K562 (cell line): ENCODE data around the gene ZC3H15. TPM values are rescaled to one million over a fixed set of nuclear protein-coding genes. Genes with fewer than 3 reads are reported as not detected.

Experiments
- ATF7 ChIP-seq: fragments of 450-650 bp; IDR thresholded peaks from 2 replicates; pipeline ENCODE4 v1.7.1; 2014; ENCODE audit warnings: mild to moderate bottlenecking, moderate library complexity
- ELF2 ChIP-seq: fragments of 250-450 bp; sonication (Bioruptor Pico); IDR thresholded peaks from 2 replicates; pipeline ENCODE4 v1.5.0; 2021; ENCODE audit warnings: mild to moderate bottlenecking
- ILK ChIP-seq: fragments of 450-650 bp; IDR thresholded peaks from 2 replicates; pipeline ENCODE4 v1.6.1; 2016; ENCODE audit warnings: missing genetic modification characterization, low read depth, mild to moderate bottlenecking, missing compliant biosample characterization, moderate library complexity, borderline replicate concordance
- KDM1A ChIP-seq, 2 experiments: fragments of 450-650 bp; IDR thresholded peaks; 2 replicates each; pipeline ENCODE4 v1.6.1; 2016; ENCODE audit warnings: mild to moderate bottlenecking in 2 of 2
- NFYB ChIP-seq: IDR thresholded peaks from 2 replicates; pipeline ENCODE4 v1.6.1; 2011; ENCODE audit warnings: mild to moderate bottlenecking, moderate library complexity; ENCODE audit not compliant: insufficient read length; ENCODE audit errors: extremely low read depth
- PHF20 ChIP-seq: fragments of 450-650 bp; IDR thresholded peaks from 2 replicates; pipeline ENCODE4 v1.6.1; 2018; ENCODE audit not compliant: partially characterized antibody
- SMARCC2 ChIP-seq: fragments of 450-650 bp; IDR thresholded peaks from 2 replicates; pipeline ENCODE4 v1.6.1; 2017; ENCODE audit warnings: antibody characterized with exemption, moderate library complexity, mild to moderate bottlenecking, low read depth
- ZFX ChIP-seq: sonication (generic); formaldehyde crosslinking; IDR thresholded peaks from 2 replicates; pipeline ENCODE4 v1.8.0; 2022; ENCODE audit warnings: mild to moderate bottlenecking, missing genetic modification reagents, moderate library complexity
- ZNF583 ChIP-seq: fragments of 250-450 bp; sonication (Bioruptor Pico); IDR thresholded peaks from 2 replicates; pipeline ENCODE4 v1.4.0; 2020
- ZNF766 ChIP-seq: fragments of 200-800 bp; sonication (Bioruptor generic); conservative IDR thresholded peaks from 2 replicates; pipeline ENCODE4 v1.6.1; 2016; ENCODE audit warnings: missing genetic modification characterization, missing compliant biosample characterization
- polyA plus RNA-seq, 8 experiments: library from polyadenylated mRNA; depleted of rRNA in 4 of 8; stranded (reverse) in 5 of 8; unstranded in 3 of 8; fragments of >200 nt; fragmentation: Nextera tagmentation in 2 of 8; fragmentation: Illumina TruSeq in 1 of 8; extraction: Ambion mirVana in 2 of 8; extraction: Trizol in 1 of 8; gene quantifications; 2 replicates each; pipeline versions ENCODE4 v1.2.1 to v1.2.3, GENCODE V29; 2011 to 2014; ENCODE audit warnings: inconsistent platforms in 1 of 8, missing spikeins in 1 of 8
- total RNA-seq, 7 experiments: library from RNA; depleted of rRNA in 6 of 7; stranded (reverse); fragments of >200 nt in 6 of 7; fragmentation: Illumina TruSeq in 2 of 7; extraction: Trizol in 2 of 7; gene quantifications; 2 replicates each; pipeline versions ENCODE4 v1.2.1 to v1.2.3, GENCODE V29; 2011 to 2021; ENCODE audit warnings: low replicate concordance in 1 of 7
- TF ChIP-seq, protein P1 (sequence below), 2 experiments: fragments of 450-650 bp; formaldehyde crosslinking in 1 of 2; IDR thresholded peaks; 2 replicates each; pipeline versions ENCODE4 v1.4.0 to v1.6.1; 2014 to 2020; ENCODE audit warnings: mild to moderate bottlenecking in 2 of 2, borderline replicate concordance in 1 of 2, low read depth in 1 of 2
- TF ChIP-seq, protein P2 (sequence below): fragments of 200-800 bp; sonication (Bioruptor generic); IDR thresholded peaks from 2 replicates; pipeline ENCODE4 v1.6.1; 2016; ENCODE audit warnings: missing genetic modification characterization, missing compliant biosample characterization
- TF ChIP-seq, protein P3 (sequence below): fragments of 250-450 bp; sonication (Bioruptor Pico); IDR thresholded peaks from 2 replicates; pipeline ENCODE4 v1.5.0; 2021

ZC3H15 gene
- total and polyA plus RNA-seq, 9 of the 15 experiments (the other 6 are each of a cell fraction or from before 2014, with no cell fraction given): 132 to 286 (median 189) TPM

DNA sequence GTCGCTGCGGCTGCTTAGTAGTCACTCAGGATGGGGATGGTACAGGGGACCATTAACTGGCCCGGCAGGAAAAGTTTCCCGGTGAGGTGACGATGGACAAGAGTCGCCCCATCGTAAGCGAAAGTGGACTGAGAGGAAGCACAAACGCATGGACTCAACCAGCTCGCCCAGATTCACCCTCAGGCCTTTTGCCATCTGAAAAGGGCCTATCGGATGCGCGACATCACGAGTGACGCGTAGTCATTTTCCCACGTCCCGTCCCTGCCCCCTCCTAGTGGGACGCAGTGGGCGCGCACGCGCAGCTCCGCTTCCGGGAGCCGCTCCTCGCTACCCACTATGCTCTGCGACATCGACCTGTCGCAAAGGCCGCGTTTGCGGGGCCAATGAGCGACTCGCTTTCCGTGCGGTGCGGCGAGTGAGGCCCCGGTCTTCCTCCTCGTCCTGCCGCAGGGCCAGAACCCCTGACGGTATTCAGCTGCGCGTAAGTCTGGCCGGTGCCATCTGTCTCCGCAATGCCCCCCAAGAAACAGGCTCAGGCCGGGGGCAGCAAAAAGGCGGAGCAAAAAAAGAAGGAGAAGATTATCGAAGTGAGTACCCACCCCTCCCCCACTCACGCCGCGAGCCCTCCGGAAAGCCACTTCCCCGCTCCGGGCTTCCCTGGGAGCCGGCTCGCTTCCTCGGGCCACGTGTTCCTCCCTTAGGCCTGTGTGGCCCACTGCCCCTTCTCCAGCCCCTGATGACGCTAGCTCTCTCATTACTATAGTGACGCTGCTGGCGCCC, at the start of gene ZC3H15 (continued):
- TF ChIP-seq NFYB (peak; percentile 6), PHF20 (peak; percentile 89), KDM1A (IDR thresholded peaks at IDR 0.05) (peak; percentile 75 to 77; a peak in 3 of 4 replicates), ILK (tag) (no peak), ELF2 (CRISPR knock-in tag) (peak; percentile 66), ZNF766 (CRISPR knock-in tag) (peak; percentile 34; the same call in 1 of the 2 replicates), ZNF583 (CRISPR knock-in tag) (no peak), ZFX (CRISPR knock-in tag) (peak; percentile 93), ATF7 (peak; percentile 80), SMARCC2 (no peak)
- TF ChIP-seq, protein P1, sequence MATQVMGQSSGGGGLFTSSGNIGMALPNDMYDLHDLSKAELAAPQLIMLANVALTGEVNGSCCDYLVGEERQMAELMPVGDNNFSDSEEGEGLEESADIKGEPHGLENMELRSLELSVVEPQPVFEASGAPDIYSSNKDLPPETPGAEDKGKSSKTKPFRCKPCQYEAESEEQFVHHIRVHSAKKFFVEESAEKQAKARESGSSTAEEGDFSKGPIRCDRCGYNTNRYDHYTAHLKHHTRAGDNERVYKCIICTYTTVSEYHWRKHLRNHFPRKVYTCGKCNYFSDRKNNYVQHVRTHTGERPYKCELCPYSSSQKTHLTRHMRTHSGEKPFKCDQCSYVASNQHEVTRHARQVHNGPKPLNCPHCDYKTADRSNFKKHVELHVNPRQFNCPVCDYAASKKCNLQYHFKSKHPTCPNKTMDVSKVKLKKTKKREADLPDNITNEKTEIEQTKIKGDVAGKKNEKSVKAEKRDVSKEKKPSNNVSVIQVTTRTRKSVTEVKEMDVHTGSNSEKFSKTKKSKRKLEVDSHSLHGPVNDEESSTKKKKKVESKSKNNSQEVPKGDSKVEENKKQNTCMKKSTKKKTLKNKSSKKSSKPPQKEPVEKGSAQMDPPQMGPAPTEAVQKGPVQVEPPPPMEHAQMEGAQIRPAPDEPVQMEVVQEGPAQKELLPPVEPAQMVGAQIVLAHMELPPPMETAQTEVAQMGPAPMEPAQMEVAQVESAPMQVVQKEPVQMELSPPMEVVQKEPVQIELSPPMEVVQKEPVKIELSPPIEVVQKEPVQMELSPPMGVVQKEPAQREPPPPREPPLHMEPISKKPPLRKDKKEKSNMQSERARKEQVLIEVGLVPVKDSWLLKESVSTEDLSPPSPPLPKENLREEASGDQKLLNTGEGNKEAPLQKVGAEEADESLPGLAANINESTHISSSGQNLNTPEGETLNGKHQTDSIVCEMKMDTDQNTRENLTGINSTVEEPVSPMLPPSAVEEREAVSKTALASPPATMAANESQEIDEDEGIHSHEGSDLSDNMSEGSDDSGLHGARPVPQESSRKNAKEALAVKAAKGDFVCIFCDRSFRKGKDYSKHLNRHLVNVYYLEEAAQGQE (IDR thresholded peaks at IDR 0.05; ENCODE audit: borderline replicate concordance): no peak
- TF ChIP-seq, protein P1 (CRISPR knock-in tag; IDR thresholded peaks at IDR 0.05; ENCODE audit: low read depth): no peak
- TF ChIP-seq, protein P2, sequence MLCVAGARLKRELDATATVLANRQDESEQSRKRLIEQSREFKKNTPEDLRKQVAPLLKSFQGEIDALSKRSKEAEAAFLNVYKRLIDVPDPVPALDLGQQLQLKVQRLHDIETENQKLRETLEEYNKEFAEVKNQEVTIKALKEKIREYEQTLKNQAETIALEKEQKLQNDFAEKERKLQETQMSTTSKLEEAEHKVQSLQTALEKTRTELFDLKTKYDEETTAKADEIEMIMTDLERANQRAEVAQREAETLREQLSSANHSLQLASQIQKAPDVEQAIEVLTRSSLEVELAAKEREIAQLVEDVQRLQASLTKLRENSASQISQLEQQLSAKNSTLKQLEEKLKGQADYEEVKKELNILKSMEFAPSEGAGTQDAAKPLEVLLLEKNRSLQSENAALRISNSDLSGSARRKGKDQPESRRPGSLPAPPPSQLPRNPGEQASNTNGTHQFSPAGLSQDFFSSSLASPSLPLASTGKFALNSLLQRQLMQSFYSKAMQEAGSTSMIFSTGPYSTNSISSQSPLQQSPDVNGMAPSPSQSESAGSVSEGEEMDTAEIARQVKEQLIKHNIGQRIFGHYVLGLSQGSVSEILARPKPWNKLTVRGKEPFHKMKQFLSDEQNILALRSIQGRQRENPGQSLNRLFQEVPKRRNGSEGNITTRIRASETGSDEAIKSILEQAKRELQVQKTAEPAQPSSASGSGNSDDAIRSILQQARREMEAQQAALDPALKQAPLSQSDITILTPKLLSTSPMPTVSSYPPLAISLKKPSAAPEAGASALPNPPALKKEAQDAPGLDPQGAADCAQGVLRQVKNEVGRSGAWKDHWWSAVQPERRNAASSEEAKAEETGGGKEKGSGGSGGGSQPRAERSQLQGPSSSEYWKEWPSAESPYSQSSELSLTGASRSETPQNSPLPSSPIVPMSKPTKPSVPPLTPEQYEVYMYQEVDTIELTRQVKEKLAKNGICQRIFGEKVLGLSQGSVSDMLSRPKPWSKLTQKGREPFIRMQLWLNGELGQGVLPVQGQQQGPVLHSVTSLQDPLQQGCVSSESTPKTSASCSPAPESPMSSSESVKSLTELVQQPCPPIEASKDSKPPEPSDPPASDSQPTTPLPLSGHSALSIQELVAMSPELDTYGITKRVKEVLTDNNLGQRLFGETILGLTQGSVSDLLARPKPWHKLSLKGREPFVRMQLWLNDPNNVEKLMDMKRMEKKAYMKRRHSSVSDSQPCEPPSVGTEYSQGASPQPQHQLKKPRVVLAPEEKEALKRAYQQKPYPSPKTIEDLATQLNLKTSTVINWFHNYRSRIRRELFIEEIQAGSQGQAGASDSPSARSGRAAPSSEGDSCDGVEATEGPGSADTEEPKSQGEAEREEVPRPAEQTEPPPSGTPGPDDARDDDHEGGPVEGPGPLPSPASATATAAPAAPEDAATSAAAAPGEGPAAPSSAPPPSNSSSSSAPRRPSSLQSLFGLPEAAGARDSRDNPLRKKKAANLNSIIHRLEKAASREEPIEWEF (CRISPR knock-in tag): no peak
- TF ChIP-seq, protein P3, sequence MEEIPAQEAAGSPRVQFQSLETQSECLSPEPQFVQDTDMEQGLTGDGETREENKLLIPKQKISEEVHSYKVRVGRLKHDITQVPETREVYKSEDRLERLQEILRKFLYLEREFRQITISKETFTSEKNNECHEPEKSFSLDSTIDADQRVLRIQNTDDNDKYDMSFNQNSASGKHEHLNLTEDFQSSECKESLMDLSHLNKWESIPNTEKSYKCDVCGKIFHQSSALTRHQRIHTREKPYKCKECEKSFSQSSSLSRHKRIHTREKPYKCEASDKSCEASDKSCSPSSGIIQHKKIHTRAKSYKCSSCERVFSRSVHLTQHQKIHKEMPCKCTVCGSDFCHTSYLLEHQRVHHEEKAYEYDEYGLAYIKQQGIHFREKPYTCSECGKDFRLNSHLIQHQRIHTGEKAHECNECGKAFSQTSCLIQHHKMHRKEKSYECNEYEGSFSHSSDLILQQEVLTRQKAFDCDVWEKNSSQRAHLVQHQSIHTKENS (CRISPR knock-in tag): no peak
